ENCODE results near the gene SYT8.
A peak's percentile ranks its signal among the peaks of the same experiment; 100 is the strongest.

SYT8 gene

DNA sequence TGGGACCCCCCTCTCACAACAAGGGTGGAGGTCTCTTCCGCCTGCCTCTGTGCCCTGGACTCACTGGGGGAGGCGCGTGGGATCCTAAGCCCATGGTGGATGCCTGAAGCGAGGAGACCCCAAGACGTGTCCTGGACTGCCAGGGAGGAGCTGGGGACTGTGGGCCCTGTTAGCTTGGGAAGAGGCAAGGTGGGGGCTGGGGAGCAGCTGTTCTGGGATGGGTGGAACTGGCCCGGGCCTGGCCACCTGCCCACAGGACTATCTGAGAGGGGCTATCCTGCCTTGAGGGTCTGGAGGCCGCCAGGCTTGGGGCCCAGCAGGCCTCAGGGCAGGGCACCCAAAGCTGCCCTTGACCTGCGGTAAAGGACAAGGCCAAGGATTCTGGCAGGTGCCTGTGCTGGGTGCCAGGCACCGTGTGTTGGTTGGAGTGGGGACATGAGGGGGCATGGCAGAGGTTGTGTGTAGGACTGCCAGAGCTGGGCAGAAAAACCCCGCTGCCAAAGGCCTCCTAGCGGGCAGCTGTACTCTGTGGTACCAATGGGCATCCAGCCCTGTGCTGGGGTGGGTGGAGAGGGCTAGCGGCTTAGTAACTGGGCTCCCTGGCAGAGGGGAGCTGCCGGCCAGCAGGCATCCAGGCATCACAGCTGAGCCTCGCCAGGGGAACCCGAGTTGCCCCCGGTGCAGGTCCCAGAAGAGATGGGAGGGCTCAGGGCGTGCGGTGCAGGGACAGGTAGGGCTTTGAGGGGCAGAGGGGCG is 18.8 kb downstream of the SYT8 start:
- Histone ChIP-seq H3K27ac (no peak overlapping the region; the same call in 1 of the 2 replicates), H3K4me3 (IDR thresholded peaks at IDR 0.05; ENCODE audit: insufficient read depth, low read depth, low read length) (no peak overlapping the region), H3K9ac (no peak overlapping the region), H3K4me2 (peak overlapping the region; percentile 86; the same call in 1 of the 2 replicates), H3K4me1 (ENCODE audit: low read depth, poor library complexity, severe bottlenecking) (peaks cover 35% of the 10 kb centered on the region), H3K27me3 (ENCODE audit: insufficient read depth, low read depth) (peaks cover 61% of the 10 kb centered on the region), H3K36me3 (ENCODE audit: insufficient read depth) (no peaks in the 10 kb centered on the region), H3K79me2 (ENCODE audit: insufficient read depth, low read depth) (no peaks in the 10 kb centered on the region), H2AFZ (ENCODE audit: low read depth) (no peak overlapping the region), H4K20me1 (ENCODE audit: insufficient read depth) (no peaks in the 10 kb centered on the region)
- TF ChIP-seq, protein P1, sequence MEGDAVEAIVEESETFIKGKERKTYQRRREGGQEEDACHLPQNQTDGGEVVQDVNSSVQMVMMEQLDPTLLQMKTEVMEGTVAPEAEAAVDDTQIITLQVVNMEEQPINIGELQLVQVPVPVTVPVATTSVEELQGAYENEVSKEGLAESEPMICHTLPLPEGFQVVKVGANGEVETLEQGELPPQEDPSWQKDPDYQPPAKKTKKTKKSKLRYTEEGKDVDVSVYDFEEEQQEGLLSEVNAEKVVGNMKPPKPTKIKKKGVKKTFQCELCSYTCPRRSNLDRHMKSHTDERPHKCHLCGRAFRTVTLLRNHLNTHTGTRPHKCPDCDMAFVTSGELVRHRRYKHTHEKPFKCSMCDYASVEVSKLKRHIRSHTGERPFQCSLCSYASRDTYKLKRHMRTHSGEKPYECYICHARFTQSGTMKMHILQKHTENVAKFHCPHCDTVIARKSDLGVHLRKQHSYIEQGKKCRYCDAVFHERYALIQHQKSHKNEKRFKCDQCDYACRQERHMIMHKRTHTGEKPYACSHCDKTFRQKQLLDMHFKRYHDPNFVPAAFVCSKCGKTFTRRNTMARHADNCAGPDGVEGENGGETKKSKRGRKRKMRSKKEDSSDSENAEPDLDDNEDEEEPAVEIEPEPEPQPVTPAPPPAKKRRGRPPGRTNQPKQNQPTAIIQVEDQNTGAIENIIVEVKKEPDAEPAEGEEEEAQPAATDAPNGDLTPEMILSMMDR (conservative IDR thresholded peaks at IDR 0.05; ENCODE audit: low read depth, low read length), result no peak

DNA sequence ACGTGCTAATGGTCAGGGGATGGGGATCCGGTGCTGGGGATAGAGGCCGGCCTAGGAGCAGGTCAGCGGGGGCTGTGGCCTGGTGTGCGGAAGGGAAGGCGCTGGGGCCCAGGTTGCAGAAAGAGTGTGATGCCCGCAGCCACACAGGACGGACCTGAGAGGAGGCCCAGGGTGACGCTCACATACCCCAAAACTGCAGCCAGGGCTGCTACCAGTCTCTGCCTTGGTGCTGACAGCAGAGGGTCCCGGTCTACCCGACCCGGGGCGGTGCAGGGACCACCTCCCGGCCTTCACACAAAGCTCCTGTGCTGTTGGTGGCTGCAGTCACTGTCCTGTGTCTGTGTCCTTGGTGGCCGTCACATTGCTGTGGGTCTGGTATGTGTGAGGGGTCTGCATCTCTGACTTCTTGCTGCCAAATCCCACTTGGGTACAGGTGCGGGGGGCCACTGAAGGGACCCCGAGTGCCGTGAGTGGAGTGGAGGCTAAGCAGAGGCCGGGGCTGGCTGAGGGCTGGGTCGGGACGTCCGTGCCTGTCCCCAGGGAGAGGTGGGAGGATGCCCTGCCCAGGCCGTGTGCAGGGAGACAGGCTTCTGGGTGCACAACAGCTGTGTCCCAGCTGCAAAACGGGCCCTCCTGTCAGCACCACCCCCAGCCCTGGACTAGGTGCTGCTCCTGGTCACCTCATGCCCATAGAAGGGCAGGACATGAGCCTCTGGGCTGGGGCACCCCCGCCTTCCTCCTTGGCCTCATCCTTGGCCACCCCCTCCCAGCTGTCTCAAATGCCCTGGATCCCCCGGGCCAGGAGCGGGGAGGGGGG is 19.6 kb downstream of the SYT8 start:
- Histone ChIP-seq H2AFZ (ENCODE audit: low read depth) (no peak overlapping the region), H3K79me2 (ENCODE audit: insufficient read depth, low read depth) (no peaks in the 10 kb centered on the region), H3K4me3 (IDR thresholded peaks at IDR 0.05; ENCODE audit: insufficient read depth, low read depth, low read length) (no peak overlapping the region), H3K27ac (no peak overlapping the region), H3K36me3 (ENCODE audit: insufficient read depth) (no peaks in the 10 kb centered on the region), H3K9ac (no peak overlapping the region), H4K20me1 (ENCODE audit: insufficient read depth) (no peaks in the 10 kb centered on the region), H3K4me1 (ENCODE audit: low read depth, poor library complexity, severe bottlenecking) (peaks cover 35% of the 10 kb centered on the region), H3K27me3 (ENCODE audit: insufficient read depth, low read depth) (peaks cover 62% of the 10 kb centered on the region), H3K4me2 (peak overlapping the region; percentile 42; the same call in 1 of the 2 replicates)
- TF ChIP-seq, protein P1 (conservative IDR thresholded peaks at IDR 0.05; ENCODE audit: low read depth, low read length), result no peak

DNA sequence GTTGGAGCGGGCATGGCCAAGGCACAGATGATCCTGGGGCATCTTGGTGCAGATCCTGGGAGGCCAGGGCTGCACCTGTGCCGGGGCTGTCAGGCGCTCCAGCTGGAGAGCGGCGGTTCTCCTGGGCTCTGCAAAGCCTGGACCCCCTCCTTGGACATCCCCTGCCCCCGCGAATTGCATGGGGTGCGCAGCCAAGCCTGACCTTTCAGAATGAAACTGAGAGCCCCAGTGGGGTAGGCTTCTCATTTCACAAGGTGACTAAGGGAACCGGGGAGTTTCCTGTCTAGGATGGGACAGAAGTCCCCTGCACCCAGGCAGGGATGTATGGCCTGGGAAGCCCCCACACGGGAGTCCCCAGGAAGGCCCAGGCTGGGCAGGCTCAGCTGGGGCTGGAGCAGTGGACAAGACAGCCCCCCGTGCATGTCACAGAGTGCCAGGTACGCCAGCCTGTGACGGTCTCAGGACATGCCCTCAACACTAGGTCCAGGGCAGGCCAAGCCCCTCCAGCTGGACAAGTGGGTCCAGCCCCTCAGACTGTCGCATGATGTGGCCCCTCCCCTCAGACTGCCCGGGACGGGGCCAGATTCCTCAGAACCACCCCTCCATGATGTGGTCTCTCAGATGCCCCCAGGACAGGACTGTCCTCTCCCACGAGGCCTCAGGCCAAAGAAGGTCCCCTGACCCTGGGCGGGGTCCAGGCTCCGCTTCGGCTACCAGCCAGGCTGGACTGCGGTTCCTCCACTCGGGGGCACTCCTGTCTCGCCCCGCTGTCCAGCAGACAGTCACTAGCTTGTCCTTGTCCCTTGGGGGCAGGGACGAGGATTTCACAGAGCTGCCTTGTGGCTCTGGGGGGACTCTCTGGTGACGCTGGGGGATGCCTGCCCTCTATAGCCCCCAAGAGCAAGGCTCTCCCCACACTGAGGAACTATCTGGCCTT is 20.4 kb downstream of the SYT8 start:
- no peaks in the 10 kb centered on the region for H4K20me1 ChIP-seq (ENCODE audit: insufficient read depth)
- peaks cover 63% of the 10 kb centered on the region for H3K27me3 ChIP-seq (ENCODE audit: insufficient read depth, low read depth)
- no peak overlapping the region for H2AFZ ChIP-seq (ENCODE audit: low read depth)
- H3K9ac ChIP-seq, result no peak overlapping the region
- H3K4me1 ChIP-seq (ENCODE audit: low read depth, poor library complexity, severe bottlenecking), result peaks cover 35% of the 10 kb centered on the region
- H3K79me2 ChIP-seq (ENCODE audit: insufficient read depth, low read depth), result no peaks in the 10 kb centered on the region
- H3K36me3 ChIP-seq (ENCODE audit: insufficient read depth), result no peaks in the 10 kb centered on the region
- H3K4me3 ChIP-seq (IDR thresholded peaks at IDR 0.05; ENCODE audit: insufficient read depth, low read depth, low read length), result no peak overlapping the region
- peak overlapping the region; percentile 42; the same call in 1 of the 2 replicates for H3K4me2 ChIP-seq
- TF ChIP-seq, protein P1 (conservative IDR thresholded peaks at IDR 0.05; ENCODE audit: low read depth, low read length), result no peak
- no peak overlapping the region for H3K27ac ChIP-seq

DNA sequence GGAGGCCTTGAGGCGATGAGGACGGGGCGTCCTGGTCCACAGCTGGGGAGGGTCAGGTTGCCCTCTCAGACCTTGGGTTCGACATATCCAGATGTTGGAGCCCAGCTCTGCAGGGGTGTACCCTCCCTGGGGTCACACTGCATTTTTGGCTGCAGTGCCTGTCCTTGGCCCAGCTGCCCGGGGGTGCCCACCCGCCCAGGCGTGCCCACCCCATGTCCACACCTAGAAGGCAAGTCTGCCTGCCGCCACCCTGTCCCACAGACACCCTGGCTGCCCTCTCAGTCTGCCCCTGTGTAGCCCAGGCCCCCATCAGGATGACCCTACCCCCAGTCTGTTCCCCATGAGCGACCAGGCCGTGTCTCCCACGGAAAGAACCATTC is 21.1 kb downstream of the SYT8 start:
- Histone ChIP-seq H3K4me1 (ENCODE audit: low read depth, poor library complexity, severe bottlenecking) (peaks cover 35% of the 10 kb centered on the region), H3K9ac (no peak overlapping the region), H4K20me1 (ENCODE audit: insufficient read depth) (no peaks in the 10 kb centered on the region), H3K36me3 (ENCODE audit: insufficient read depth) (no peaks in the 10 kb centered on the region), H3K27ac (no peak overlapping the region), H3K4me3 (IDR thresholded peaks at IDR 0.05; ENCODE audit: insufficient read depth, low read depth, low read length) (no peak overlapping the region), H3K4me2 (no peak overlapping the region), H2AFZ (ENCODE audit: low read depth) (no peak overlapping the region), H3K27me3 (ENCODE audit: insufficient read depth, low read depth) (peaks cover 67% of the 10 kb centered on the region), H3K79me2 (ENCODE audit: insufficient read depth, low read depth) (no peaks in the 10 kb centered on the region)
- TF ChIP-seq, protein P1 (conservative IDR thresholded peaks at IDR 0.05; ENCODE audit: low read depth, low read length), result no peak
